Endodermal cell (in vitro differentiated cells): ENCODE results near the gene SRPRB. TPM values are rescaled to one million over a fixed set of nuclear protein-coding genes. Genes with fewer than 3 reads are reported as not detected.

ENCODE experiments used
- DNase-seq: peaks from one replicate; pipeline ENCODE4 v3.0.0-alpha.2; 2017
- H3K27ac ChIP-seq: 2 replicates; pipeline ENCODE4 v1.5.1; 2013; ENCODE audit warnings: mild to moderate bottlenecking, low read depth, low read length, moderate library complexity
- H3K27me3 ChIP-seq: 2 replicates; pipeline ENCODE4 v1.6.1; 2013; ENCODE audit warnings: mild to moderate bottlenecking, low read length, moderate library complexity; ENCODE audit not compliant: insufficient read depth, control insufficient read depth, poor library complexity, severe bottlenecking
- H3K36me3 ChIP-seq: 2 replicates; pipeline ENCODE4 v1.7.0; 2013; ENCODE audit warnings: mild to moderate bottlenecking, low read length, moderate library complexity; ENCODE audit not compliant: control insufficient read depth, insufficient read depth
- H3K4me1 ChIP-seq: one replicate; pipeline ENCODE4 v1.7.0; 2013; ENCODE audit warnings: low read length; ENCODE audit not compliant: control insufficient read depth, insufficient read depth
- H3K4me3 ChIP-seq: 2 replicates; pipeline ENCODE4 v1.5.1; 2013; ENCODE audit warnings: mild to moderate bottlenecking, low read length, moderate library complexity
- H3K9ac ChIP-seq: 2 replicates; pipeline ENCODE4 v1.6.1; 2013; ENCODE audit warnings: mild to moderate bottlenecking, low read length, moderate library complexity; ENCODE audit not compliant: poor library complexity, severe bottlenecking; ENCODE audit errors: extremely low read depth
- H3K9me3 ChIP-seq: 2 replicates; pipeline ENCODE4 v1.6.1; 2013; ENCODE audit warnings: mild to moderate bottlenecking, low read length, moderate library complexity; ENCODE audit not compliant: control insufficient read depth
- H3K27ac Mint-ChIP-seq: 2 replicates; pipeline ENCODE4 v1.8.0; 2020; ENCODE audit warnings: mixed read lengths
- H3K27me3 Mint-ChIP-seq: 2 replicates; pipeline ENCODE4 v1.8.0; 2021; ENCODE audit warnings: mild to moderate bottlenecking, mixed read lengths; ENCODE audit not compliant: insufficient read depth
- H3K36me3 Mint-ChIP-seq: 2 replicates; pipeline ENCODE4 v1.8.0; 2020; ENCODE audit warnings: low read depth, mixed read lengths
- H3K4me1 Mint-ChIP-seq: 2 replicates; pipeline ENCODE4 v1.8.0; 2020; ENCODE audit warnings: mixed read lengths
- H3K4me3 Mint-ChIP-seq: 2 replicates; pipeline ENCODE4 v1.8.0; 2020; ENCODE audit warnings: mild to moderate bottlenecking, moderate library complexity, mixed read lengths
- H3K9me3 Mint-ChIP-seq: 2 replicates; pipeline ENCODE4 v1.8.0; 2020; ENCODE audit warnings: mild to moderate bottlenecking, mixed read lengths
- WGBS, 2 experiments: methylation state at CpG; one replicate each; pipeline versions ENCODE4 v1.1.5 to v1.1.7; 2013; ENCODE audit warnings: missing lambda C conversion rate in 2 of 2, mixed read lengths in 1 of 2; ENCODE audit not compliant: insufficient coverage in 1 of 2, insufficient read length in 1 of 2; 5-methylcytosine and 5-hydroxymethylcytosine counted together
- total RNA-seq, 2 donors: library from RNA; stranded (reverse); fragmentation: NEBNext Ultra II Directional in 1 of 2; extraction: Animal tissue kit (Norgen Biotek cat#: 25700) in 1 of 2; gene quantifications; 2 replicates in 1 of 2; 3 replicates in 1 of 2; pipeline ENCODE4 v1.2.1, GENCODE V29; 2021
- TF ChIP-seq, protein P1 (sequence below): fragments of 200-600 bp; sonication (generic); conservative IDR thresholded peaks from 2 replicates; pipeline ENCODE4 v1.5.0; 2021; ENCODE audit warnings: antibody characterized with exemption, mild to moderate bottlenecking

The SRPRB gene
- total RNA-seq, 2 donors from 2014 or later = 26.1 to 33.6 TPM

DNA sequence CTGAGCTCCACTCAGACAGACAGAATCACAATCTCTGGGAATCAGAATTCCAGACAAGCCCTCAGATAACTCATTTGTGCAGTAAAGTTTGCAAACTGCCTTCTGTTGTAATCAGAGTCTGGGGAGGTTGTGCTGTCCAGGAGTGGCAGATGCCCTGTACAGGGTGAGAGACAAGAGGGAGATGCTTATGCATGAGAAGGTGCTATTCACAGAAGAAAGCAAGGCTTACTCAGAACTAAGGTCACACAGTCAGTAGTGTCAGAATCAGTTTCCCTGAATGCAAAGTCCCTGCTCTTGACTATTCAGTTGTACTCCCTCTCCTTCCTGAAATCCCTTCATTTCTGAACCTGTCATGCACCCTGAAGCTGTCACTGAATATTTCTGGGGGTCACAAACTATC, 43.7 kb downstream of the SRPRB start:
- Histone ChIP-seq H3K9ac (no peak overlapping the region), H3K4me1 (no peaks in the 10 kb centered on the region), H3K27ac (no peak overlapping the region), H3K4me3 (no peak overlapping the region), H3K27me3 (peaks cover 24% of the 10 kb centered on the region), H3K36me3 (no peaks in the 10 kb centered on the region), H3K9me3 (no peaks in the 10 kb centered on the region)
- TF ChIP-seq, protein P1, sequence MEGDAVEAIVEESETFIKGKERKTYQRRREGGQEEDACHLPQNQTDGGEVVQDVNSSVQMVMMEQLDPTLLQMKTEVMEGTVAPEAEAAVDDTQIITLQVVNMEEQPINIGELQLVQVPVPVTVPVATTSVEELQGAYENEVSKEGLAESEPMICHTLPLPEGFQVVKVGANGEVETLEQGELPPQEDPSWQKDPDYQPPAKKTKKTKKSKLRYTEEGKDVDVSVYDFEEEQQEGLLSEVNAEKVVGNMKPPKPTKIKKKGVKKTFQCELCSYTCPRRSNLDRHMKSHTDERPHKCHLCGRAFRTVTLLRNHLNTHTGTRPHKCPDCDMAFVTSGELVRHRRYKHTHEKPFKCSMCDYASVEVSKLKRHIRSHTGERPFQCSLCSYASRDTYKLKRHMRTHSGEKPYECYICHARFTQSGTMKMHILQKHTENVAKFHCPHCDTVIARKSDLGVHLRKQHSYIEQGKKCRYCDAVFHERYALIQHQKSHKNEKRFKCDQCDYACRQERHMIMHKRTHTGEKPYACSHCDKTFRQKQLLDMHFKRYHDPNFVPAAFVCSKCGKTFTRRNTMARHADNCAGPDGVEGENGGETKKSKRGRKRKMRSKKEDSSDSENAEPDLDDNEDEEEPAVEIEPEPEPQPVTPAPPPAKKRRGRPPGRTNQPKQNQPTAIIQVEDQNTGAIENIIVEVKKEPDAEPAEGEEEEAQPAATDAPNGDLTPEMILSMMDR = no peak
- peaks cover 41% of the 10 kb centered on the region for H3K27me3 Mint-ChIP-seq
- no peak overlapping the region for H3K4me3 Mint-ChIP-seq
- H3K27ac Mint-ChIP-seq = no peak overlapping the region
- no peaks in the 10 kb centered on the region for H3K36me3 Mint-ChIP-seq
- DNase-seq = no peak
- H3K9me3 Mint-ChIP-seq = no peaks in the 10 kb centered on the region
- H3K4me1 Mint-ChIP-seq = peaks cover 12% of the 10 kb centered on the region

DNA sequence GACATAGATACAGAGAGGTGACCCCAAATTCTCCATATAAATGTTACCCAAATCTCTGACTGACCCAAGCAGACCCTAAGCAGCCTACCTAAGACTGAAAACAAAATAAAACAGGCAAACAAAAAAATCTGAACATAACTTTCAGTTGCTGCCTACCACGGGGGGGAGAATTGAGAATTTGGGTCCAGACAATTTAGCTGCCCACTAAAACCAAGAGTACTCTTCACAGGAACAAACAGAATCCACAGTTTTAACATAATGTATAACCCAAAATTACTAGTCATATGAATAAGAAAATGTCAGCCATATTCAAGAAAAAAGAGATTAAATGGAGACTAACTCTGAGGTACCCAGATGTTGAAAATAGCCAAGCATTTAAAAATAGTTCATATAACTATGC, 44.4 kb downstream of the SRPRB start:
- H3K36me3 Mint-ChIP-seq = no peaks in the 10 kb centered on the region
- H3K27me3 ChIP-seq = peaks cover 24% of the 10 kb centered on the region
- H3K9ac ChIP-seq = no peak overlapping the region
- no peak overlapping the region for H3K4me3 Mint-ChIP-seq
- no peaks in the 10 kb centered on the region for H3K9me3 ChIP-seq
- WGBS, 2 experiments = 88% methylated on average over 1 of the region's 1 CpG; no CpG with 5 or more reads in 1 of the 2 experiments
- no peak overlapping the region for H3K27ac Mint-ChIP-seq
- DNase-seq = no peak
- TF ChIP-seq, protein P1 = no peak
- H3K4me1 ChIP-seq = no peaks in the 10 kb centered on the region
- H3K36me3 ChIP-seq = no peaks in the 10 kb centered on the region
- peaks cover 37% of the 10 kb centered on the region for H3K27me3 Mint-ChIP-seq
- H3K27ac ChIP-seq = no peak overlapping the region
- peaks cover 9% of the 10 kb centered on the region for H3K4me1 Mint-ChIP-seq
- no peaks in the 10 kb centered on the region for H3K9me3 Mint-ChIP-seq
- no peak overlapping the region for H3K4me3 ChIP-seq

DNA sequence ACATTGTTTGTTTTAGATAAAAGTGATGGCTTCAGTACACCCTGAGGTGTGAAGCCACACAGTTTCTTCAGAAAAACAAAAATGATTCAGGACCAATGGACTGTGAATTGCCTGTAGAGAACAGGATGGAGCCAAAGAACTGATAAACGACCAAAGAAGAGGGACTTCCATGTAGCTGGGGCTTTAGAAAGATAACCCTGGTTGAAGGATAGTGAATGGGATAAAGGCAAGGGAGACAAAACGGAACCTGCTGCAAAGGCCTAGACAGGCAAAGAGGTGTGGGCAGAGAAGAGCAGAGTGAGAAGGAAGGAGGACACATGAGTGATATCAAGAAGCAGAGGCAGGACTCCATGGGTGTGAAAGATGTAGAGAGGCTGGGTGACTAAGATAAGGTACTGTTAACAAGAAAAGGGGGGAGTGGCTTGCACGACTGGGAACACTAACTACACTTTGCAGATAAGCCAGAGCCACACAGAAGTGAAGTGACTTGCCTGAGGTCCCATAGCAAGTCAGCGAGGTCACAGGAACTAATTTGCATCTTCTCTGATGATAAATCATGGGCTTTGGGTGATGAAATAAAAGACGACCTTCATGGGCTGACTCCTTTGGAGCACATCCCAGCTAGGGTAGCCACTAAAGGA, 45.8 kb downstream of the SRPRB start:
- TF ChIP-seq, protein P1 = no peak
- Mint-ChIP-seq H3K27ac (no peak overlapping the region), H3K4me1 (peaks cover 6% of the 10 kb centered on the region), H3K9me3 (no peaks in the 10 kb centered on the region), H3K36me3 (no peaks in the 10 kb centered on the region), H3K27me3 (peaks cover 36% of the 10 kb centered on the region), H3K4me3 (no peak overlapping the region)
- no peaks in the 10 kb centered on the region for H3K36me3 ChIP-seq
- H3K9me3 ChIP-seq = no peaks in the 10 kb centered on the region
- 80 to 92% methylated on average over 4 to 5 of the region's 5 CpGs for WGBS, 2 experiments
- no peaks in the 10 kb centered on the region for H3K4me1 ChIP-seq
- DNase-seq = no peak
- H3K4me3 ChIP-seq = no peak overlapping the region
- H3K9ac ChIP-seq = no peak overlapping the region
- no peak overlapping the region for H3K27ac ChIP-seq
- H3K27me3 ChIP-seq = peaks cover 24% of the 10 kb centered on the region
